DMS114 treated with DMSO at 0.1 percent for 48 hours (cell line): ENCODE results near the gene MTA2.
"Not testable (repeated sequence)": the region's sequence is repeated elsewhere in the genome, so short reads cannot be mapped to it uniquely, and the experiment has no call there.

ENCODE experiments used
- DNase-seq: peaks from one replicate; lab custom pipeline; 2025; ENCODE audit not compliant: unreplicated experiment; lab: John Stamatoyannopoulos, UW

Gene MTA2

DNA sequence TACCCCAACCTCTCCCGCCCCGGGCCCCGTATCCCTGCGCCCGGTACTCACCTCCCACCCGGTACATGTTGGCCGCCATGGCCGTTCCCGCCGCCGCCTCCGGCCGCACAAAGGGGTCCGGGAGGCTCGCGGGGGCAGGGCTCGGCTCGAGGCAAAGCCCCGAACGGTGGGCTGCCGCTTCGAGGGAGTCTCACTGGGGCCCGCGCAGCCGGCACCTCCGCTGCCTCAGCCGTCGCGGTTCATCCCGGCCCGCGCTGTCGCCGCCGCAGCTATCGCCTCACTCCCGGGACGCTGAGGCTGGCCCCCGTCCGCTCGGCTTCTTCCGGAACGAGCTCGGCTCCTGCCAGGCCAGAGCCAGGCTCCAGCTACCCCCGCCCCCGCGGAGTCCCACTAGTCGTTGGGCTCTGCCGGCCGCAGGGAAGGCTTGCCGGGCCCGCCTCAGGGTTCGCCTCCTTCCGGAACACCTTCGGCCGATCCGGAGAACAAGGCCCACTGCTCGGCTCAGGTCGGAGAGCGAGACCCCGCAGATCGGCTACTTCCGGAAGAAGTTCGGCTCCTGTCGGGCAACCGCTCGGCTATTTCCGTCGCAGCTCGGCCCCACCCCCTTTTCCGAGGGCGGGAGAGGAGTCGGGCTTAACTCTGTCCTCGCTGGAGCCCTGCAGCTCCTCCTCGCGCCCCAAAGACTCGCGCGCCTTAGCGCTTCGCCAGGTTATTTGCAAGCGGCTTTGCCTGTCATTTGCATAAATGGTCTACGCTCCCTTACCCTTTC, at the start of gene MTA2:
Gene MTA2 (minus strand): TSS at position 494 of the 769 bp plus-strand sequence. CDS start 415 bp downstream, at position 79.
- DNase-seq: peak; percentile 94

DNA sequence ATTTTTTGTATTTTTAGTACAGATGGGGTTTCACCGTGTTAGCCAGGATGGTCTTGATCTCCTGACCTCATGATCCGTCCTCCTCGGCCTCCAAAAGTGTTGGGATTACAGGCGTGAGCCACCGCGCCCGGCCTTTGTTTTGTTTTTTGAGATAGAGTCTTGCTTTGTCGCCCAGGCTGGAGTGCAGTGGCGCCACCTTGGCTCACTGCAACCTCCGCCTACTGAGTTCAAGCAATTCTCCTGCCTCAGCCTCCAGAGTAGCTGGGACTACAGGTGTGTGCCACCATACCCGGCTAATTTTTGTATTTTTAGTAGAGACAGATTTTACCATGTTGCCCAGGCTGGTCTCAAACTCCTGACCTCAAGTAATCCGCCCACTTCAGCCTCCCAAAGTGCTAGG, 48.6 kb upstream of the MTA2 start:
- not testable (repeated sequence) for DNase-seq

DNA sequence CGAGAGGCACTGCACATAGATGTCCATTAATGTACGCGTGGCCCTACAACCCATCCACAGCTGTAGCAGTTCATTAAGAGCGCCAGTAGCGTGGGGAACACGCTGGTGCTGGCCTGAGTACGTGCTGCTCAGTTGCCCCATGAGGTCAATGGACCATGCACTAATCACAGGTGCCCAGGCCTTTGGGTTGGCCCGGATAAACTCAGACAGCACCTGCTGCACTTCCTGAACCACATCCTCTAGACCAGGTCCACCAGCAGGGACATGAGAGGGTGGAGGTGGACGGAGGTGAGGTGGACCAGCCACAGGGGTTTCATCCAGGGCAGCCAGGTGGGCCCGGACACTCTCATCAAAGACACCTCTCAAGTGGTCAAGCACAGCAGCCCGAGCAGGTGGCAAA, 47.8 kb upstream of the MTA2 start:
- no peak for DNase-seq

DNA sequence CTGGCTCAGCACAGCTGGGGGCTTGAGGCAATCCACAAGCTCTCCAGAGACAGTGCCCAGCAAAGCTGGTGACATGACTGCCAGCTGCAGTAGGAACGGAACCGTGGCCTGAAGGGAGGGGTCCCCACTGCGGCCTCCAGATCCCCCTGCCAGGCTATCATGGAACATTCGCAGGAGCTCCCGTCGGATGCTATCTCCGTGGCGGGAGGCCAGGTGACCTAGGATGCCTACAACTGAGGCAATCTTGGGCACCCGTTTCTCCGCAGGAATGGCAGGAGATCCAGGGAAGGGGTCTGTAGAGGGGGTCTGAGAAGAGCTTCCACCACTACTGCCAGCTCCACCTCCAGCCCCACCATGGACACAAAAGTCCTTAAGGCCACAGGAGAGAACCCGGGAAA, 47.3 kb upstream of the MTA2 start:
- DNase-seq: no peak

DNA sequence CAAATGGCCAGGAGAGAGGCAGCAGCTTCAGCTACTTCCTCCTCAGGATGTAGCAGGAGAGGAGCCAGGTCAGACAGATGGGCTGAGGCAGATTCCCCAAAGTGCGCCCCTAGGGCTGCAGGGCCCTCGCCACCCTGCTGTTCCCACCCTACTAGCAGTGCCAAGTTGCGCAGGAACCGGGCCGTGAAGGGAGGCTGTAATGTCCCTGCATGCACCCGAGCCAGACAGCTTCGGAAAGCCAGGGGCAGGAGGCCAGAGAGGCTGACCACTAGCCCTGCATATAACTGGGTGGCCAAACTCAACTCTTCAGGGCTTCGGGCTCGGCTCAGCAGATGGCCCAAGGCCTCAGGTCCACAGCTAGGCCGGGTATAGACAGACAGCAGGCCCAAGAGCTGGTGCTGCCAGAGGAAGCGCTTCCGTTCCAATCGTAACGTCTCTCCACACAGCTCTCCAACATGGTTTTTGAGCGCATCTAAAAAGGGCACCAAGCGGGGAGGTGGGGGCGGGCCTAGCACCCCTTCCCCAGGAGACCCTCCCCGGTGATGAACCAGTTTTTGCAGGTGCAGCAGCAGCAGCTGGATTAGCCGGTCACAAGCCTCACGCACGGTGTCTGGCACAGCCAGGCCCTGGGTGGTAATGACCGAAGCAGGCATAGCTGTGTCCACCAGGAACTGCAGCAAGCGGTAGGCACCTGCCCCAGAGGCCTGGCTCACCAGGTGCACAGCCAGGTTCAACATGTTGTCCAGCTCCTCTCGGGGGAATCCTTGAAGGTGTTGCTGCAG, 46.7 kb upstream of the MTA2 start:
- DNase-seq: no peak

DNA sequence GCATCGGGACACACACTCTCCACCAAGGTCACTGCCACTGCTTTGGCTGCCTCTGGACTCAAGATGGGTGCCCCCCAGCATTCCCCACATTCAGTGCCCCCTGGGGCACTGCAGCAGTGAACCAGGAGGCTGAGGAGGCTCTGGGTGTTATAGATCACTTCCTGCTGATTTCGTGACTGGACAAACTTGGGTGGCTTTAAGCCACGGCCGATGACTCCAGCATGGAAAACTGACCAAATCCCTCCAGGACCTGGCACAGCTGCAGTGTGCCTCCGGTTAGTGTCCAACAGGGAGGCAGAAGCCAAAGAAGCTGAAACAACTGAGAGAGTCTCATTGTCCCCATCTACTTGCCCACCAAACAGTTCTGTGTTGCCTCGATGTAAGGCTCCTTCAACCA, 45.9 kb upstream of the MTA2 start:
- DNase-seq: no peak

DNA sequence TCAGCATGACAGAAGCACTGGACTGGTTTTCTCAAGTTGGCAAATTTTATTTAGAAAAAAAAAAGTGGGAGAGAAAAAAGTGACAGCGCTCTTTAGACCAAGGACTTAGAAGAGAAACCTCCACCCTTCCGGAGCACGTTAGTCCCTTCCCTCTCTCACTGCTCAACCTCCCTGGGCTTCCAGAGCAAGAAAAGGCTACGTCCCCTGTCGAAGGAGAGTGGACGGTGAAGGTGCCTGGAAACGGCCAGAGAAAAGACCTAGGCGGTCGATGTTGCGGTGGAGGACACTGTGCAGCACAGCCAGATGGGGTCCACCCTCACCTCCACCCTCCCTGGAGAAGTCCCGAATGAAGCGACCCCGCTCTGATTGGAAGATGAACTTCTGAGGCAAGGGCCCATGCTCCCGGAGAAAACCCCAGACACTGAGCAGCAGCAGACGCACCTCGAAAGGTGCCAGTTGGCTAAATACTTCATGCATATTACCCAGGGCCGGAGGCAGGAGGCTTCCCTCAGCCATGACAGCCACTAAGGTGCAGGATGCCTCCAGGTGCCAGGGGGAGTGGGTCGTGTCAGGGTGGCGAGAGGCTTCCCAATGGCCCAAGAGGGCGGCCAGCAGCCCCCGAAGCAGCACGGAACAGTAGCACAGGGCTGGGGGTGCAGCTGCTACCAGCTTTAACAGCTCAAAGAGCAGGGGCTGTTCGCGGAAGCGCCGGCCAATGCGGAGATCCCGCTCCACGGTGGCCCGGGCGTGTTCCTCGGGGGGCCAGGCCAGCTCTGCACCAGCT, 45.4 kb upstream of the MTA2 start:
- DNase-seq: no peak

DNA sequence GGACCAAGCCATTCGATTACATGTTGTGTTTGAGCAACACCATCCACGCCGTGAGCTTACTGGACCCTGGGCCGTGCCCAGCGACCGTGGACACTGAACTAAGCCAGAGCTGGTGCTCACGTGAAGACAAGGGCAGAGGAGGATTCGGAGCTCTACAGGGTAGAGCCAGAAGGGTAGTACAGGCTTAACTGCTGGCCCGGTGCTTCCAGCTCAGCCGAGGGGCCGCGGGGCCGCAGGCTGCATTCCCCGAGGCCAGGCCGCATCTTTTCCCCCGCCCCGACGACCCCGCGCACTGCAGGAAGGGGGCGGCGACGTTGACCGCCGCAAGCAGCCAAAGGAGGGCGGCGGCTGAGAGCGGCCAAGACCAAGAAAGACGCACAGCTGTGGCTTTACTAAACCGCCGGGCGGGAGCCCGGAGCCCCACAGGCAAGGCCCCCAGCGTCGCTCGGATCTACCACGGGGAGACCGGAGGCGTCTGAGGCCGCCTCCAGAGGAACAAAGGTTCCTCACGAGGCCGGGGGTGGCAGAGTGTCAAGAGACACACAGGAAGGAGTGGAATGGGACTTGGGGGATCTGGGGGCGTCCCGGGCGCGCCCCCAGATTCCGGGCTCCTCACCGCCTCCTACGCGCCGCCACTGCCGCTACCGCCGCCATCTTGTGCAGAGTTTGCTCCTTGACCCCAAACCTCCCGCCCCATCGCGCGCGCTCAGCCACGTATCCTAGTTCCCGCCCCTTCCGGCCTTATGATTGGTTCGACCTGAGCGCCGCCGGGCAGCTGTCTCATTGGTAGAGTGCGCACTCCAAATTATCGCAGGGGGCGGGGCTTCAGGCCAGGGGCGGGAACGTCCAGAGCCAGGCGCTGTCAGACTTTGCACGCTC, 44.5 kb upstream of the MTA2 start, which contains the start of gene GANAB:
Gene GANAB (minus strand): TSS at position 668 of the 879 bp plus-strand sequence. CDS start 14 bp downstream, at position 654.
- DNase-seq: peak; percentile 97

DNA sequence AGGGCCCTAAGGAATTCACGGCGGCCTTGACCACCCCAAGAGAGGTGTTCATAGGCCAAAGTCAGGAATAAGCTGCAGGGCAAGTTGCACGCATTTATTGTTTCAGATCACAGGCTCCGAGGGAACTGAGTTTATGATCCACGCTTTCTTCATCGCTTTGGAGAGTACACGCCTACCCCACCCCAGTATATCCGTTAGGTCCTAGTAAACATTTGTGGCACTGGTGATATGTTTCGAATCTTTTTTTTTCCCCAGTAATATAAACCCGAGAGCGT, 43.9 kb upstream of the MTA2 start:
- DNase-seq: no peak

DNA sequence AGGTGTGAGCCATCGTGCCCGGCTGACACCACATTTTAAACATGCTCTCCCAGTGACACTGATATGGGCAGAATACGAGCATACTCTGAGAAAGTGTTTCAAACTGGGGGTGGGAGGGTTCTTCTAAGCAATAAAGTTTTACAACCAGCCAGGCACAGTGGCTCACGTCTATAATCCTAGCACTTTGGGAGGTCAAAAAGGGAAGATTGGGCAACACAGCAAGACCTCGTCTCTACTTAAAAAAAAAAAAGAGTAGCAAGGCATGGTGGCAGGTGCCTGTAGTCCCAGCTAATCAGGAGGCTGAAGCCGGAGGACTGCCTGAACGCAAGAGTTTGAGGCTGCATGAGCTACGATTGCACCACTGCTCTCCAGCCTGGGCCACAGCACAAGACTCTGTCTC, 42.6 kb upstream of the MTA2 start:
- DNase-seq: no peak

DNA sequence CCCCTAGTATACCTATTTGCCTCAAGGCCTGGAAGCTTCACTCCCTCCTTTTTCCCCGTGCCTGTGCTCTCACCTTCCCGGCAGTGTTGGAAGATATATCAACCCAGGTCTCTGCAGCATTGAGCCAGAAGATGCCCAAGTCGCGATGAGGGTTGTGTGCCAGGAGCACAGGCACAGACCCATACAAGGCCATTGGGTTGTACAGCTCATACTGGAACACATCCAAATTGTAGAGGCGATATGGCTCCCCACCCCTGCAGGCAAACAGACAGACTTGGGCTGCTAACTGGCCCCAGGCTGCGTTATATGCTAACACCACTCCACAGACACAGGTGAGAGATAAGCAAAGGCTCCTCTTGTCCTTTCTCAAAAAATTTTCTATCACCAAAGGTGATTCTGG, 30.8 kb upstream of the MTA2 start:
- no peak for DNase-seq

DNA sequence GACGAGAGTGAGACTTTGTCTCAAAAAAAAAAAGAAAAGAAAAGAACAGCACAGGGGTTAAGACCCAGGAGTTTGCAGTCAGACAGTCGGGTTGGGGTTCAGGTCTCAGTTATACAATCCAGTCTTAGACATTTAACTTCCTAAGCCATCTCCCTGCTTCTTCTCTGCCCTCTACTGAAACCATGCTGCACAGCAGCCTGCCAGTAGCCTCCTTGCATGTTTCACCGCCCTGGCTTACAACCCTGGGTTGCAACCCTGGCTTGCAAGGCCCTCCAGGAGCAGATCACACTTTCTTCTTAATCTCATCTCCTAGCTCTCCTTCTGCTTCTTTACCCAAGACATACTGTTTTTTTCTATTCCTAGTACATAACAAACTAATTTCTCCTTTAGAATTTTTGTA, 26.0 kb upstream of the MTA2 start:
- DNase-seq: peak; percentile 26

DNA sequence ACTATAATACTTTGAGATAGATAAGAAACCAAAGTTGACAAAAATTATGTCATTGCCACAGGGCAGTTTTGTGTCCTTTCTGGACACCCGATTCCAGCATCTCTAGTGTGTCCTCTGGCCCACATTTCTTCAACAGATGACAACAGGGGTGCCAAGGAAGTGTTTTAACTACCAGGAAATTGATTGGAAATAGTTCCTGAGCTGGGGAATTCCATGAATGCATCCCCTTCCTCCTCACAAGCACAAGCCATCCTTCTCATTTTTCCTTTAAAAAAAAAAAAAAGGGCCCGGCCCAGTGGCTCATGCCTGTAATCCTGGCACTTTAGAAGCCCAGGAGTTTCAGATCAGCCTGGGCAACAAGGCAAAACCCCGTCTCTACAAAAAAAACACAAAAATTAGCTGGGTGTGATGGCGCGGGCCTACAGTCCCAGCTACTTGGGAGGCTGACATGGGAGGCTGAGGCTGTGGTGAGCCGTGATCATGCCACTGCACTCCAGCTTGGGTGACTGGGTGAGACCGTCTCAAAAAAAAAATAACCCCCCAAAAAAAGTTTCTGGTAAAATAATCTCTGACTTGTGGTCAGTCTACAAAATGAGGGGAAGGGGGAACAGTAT, 20.9 kb upstream of the MTA2 start:
- no peak for DNase-seq

DNA sequence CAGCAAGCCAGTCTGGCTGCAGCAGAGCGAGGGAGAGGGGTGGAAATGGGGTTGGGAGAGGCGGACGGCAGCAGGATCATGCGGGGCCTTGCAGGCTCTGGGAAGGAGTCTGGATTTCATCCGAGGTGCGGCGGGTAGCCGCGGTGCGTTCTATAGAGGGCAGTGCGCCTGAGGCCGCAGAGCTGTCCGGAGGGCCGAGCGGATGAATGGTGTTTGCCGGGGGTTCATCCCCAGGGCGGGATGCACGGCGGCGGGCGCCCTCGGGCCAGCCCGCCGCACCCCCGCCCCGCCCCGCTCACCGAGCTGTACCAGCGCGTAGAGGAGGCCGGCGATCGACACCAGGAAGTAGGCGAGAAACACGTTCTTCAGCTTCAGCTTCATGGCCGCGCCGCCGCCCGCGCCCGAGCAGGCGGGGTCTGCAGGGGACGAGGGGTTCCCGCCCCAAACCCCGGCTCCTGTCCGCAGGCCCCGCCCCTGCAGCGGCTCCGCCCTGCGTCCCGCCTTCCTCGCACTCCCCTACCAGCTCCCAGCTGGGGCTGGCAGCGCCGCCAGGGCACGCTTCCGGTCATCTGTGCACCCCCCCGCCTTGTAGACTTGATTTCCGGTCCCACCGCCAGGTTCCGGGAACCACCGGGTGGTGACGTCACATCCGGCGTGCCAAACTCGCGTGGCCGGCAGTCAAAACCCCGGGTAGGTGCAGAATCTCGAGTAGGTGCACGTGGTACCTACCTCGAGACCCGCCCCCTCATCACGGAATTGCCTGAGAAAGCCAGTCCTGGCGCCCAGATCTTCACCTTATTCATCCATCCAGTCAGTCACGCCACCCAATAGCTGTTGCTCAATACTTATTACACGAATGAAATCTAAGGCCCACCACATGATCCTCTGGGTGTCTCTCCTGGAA, 20.2 kb upstream of the MTA2 start, which contains the start of gene B3GAT3:
Gene B3GAT3 (minus strand): TSS at position 420 of the 904 bp plus-strand sequence. CDS start 39 bp downstream, at position 381.
- peak; percentile 97 for DNase-seq

DNA sequence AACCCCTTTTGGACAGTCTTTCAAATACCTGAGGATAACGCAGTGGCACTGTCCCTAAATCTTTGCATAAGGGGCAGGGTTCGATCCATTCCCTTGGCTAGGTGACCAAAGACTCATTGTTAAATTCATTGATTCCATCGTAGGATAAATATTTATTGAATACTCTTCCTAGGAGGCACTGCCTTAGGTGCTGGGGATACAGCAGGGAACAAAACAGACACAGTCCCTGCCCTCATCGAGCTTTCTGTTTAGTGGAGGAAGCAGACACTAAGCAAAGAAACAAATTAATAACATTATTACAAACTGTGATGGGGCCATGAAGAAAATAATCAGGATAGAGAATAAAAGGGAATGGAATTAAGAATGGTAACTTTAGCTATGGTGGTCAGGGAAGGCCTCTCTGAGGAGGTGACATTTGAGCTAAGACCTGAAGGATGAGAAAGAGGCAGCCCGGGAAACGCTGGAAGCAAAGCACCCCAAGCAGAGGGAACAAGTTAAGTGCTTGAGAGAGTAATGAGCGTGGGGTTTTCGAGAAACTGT, 19.4 kb upstream of the MTA2 start:
- DNase-seq: no peak

DNA sequence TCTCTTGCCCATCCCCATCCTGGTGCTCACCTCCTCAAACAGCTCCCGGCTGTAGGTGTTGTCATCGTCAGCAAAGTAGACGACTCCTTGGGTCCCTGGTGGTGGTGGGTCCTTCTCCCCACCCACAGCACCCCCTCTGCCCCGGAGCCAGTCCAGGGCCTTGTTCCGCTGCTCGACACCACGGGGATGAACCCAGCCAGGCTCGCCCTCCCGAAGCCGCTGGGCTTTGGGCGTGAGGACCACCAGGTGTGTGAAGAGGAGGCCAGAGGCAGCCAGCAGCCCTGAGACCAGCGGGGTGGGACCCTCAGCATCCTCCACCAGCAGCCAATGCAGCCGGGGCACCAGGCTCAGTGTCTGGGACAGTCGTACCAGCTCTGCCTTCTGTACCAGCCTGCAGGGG, 15.3 kb upstream of the MTA2 start:
- DNase-seq: not testable (repeated sequence)

DNA sequence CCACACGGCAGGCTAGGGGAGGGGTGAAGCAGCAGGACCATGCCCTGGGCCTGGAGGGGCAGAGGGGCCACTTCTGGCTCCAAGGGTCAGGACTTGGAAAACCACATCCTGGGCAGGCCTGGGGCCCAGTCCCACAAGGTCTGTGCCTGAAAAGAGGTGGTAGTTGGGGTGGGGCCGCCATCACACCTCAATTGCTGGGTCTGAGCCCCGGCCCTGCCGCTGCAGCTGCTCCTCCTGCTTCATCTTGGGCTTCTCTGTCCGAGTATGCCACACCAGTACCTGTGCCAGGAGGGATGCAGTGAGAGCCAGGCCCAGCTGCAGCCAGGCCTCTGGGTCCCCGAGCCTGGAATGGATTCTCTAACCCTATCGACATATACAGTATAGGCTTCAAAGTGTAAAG, 13.9 kb upstream of the MTA2 start:
- DNase-seq: no peak

DNA sequence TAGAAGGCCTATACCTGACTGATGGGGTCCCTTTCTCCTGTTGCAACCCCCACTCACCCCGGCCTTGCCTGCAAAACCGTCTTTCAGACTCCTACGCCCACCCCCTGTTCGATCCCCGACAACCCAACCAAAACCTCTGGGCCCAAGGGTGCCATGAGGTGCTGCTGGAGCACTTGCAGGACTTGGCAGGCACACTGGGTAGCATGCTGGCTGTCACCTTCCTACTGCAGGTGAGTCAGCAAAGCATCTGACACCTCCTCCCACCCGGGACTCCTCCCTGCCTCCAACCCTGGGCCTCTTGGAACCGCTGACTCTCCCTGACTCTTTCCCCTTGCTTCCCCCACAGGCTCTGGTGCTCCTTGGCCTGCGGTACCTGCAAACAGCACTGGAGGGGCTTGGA, 12.6 kb upstream of the MTA2 start:
- DNase-seq: no peak

DNA sequence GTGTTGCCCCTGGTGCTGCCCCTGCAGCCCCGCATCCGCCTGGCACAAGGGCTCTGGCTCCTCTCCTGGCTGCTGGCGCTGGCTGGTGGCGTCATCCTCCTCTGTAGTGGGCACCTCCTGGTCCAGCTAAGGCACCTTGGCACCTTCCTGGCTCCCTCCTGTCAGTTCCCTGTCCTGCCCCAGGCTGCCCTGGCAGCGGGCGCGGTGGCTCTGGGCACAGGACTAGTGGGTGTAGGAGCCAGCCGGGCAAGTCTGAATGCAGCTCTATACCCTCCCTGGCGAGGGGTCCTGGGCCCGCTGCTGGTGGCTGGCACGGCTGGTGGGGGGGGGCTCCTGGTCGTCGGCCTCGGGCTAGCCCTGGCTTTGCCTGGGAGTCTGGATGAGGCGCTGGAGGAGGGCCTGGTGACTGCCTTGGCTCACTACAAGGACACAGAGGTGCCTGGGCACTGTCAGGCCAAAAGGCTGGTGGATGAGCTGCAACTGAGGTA, 11.7 kb upstream of the MTA2 start:
- no peak for DNase-seq
